Measurements from ENCODE around the gene DYNC2LI1.

Gene DYNC2LI1

GRCh38 chr2:43842866-43843226, 69.0 kb downstream of the DYNC2LI1 start:
- no peak for TF ChIP-seq CTCF (IDR thresholded peaks at IDR 0.05; ENCODE audit: low read depth, low read length)
- H3K4me3 ChIP-seq (ENCODE audit: low read depth, low read length) = no peak overlapping the region

DNA sequence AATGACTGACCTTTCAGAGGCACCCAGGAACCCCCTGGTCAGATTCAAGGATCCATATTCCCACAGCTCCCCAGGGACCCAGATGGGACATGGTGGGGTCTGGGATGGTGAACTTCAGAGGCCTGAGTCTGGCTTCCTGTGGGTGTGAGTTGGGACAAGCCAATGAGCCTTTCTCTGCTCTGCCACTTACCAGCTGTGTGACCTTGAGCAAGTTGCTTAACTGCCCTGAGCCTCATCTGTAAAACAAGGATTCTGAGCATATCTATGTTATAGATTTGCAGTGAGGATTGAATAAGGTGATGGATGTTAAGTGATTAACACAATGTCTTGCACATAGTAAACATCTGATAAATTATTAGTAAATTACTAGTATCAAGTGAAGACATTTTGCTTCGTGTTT, 71.3 kb downstream of the DYNC2LI1 start:
- TF ChIP-seq CTCF (IDR thresholded peaks at IDR 0.05; ENCODE audit: low read depth, low read length) = no peak
- H3K4me3 ChIP-seq (ENCODE audit: low read depth, low read length) = no peak overlapping the region

- TF ChIP-seq CTCF (IDR thresholded peaks at IDR 0.05; ENCODE audit: low read depth, low read length) = no peak
- no peak overlapping the region for H3K4me3 ChIP-seq (ENCODE audit: low read depth, low read length)
Observed at GRCh38 chr2:43846140-43846793, 72.4 kb downstream of the DYNC2LI1 start.

DNA sequence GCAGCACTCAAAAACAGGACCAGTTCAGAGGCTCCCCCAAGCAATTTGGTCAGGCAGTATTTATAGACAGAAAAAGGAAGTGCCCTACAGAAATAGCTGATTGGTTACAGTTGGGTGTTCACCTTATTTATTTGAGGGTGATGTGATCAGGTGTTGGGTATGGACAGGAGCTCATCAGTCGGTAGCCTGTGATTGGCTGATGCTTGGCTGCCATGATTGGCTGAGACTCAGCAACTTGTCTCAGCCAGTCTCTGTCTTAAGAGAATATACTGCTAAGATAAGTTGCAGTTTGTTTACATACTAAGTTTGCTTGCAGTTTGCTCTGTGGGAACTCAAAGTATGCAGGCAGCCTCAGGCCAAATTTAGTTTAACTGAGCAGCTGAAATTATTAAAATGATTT, 74.4 kb downstream of the DYNC2LI1 start:
- no peak for TF ChIP-seq CTCF (IDR thresholded peaks at IDR 0.05; ENCODE audit: low read depth, low read length)
- H3K4me3 ChIP-seq (ENCODE audit: low read depth, low read length) = no peak overlapping the region

GRCh38 chr2:43851011-43851980, 77.5 kb downstream of the DYNC2LI1 start:
- TF ChIP-seq CTCF (IDR thresholded peaks at IDR 0.05; ENCODE audit: low read depth, low read length) = no peak
- no peak overlapping the region for H3K4me3 ChIP-seq (ENCODE audit: low read depth, low read length)

GRCh38 chr2:43852196-43852730, 78.4 kb downstream of the DYNC2LI1 start:
- no peak overlapping the region for H3K4me3 ChIP-seq (ENCODE audit: low read depth, low read length)
- no peak for TF ChIP-seq CTCF (IDR thresholded peaks at IDR 0.05; ENCODE audit: low read depth, low read length)
